ENCODE results near the gene ZBTB7C. TPM values are rescaled to one million over a fixed set of nuclear protein-coding genes. Genes with fewer than 3 reads are reported as not detected.
"Not testable (repeated sequence)": the region's sequence is repeated elsewhere in the genome, so short reads cannot be mapped to it uniquely, and the experiment has no call there.

The ZBTB7C gene
- total RNA-seq, 1 experiment from 2014 or later = 0.10 TPM

- Histone ChIP-seq H3K27me3 (no peaks in the 10 kb centered on the region), H3K4me3 (no peak overlapping the region), H3K36me3 (no peaks in the 10 kb centered on the region), H3K9me3 (no peaks in the 10 kb centered on the region)
- no peak for DNase-seq
Observed at GRCh38 chr18:48290162-48290926, 118.8 kb downstream of the ZBTB7C start.

GRCh38 chr18:48284743-48285142, 124.4 kb downstream of the ZBTB7C start:
- H3K36me3 ChIP-seq = no peaks in the 10 kb centered on the region
- no peak overlapping the region for H3K4me3 ChIP-seq
- H3K27me3 ChIP-seq = no peaks in the 10 kb centered on the region
- DNase-seq = no peak
- no peaks in the 10 kb centered on the region for H3K9me3 ChIP-seq

GRCh38 chr18:48284011-48284410, 125.2 kb downstream of the ZBTB7C start:
- not testable (repeated sequence) for H3K4me3 ChIP-seq, H3K9me3 ChIP-seq, H3K36me3 ChIP-seq, H3K27me3 ChIP-seq, DNase-seq

- H3K36me3 ChIP-seq, H3K9me3 ChIP-seq, H3K4me3 ChIP-seq, H3K27me3 ChIP-seq, DNase-seq: not testable (repeated sequence)
Observed at GRCh38 chr18:48281460-48281859, 127.7 kb downstream of the ZBTB7C start.

GRCh38 chr18:48279312-48279711, 129.9 kb downstream of the ZBTB7C start:
- H3K4me3 ChIP-seq = no peak overlapping the region
- DNase-seq = no peak
- H3K27me3 ChIP-seq = no peaks in the 10 kb centered on the region
- H3K9me3 ChIP-seq = no peaks in the 10 kb centered on the region
- no peaks in the 10 kb centered on the region for H3K36me3 ChIP-seq

- no peaks in the 10 kb centered on the region for H3K36me3 ChIP-seq
- DNase-seq = no peak
- H3K27me3 ChIP-seq = no peaks in the 10 kb centered on the region
- H3K9me3 ChIP-seq = no peaks in the 10 kb centered on the region
- no peak overlapping the region for H3K4me3 ChIP-seq
Observed at GRCh38 chr18:48278081-48278480, 131.1 kb downstream of the ZBTB7C start.

- Histone ChIP-seq H3K4me3 (no peak overlapping the region), H3K9me3 (no peaks in the 10 kb centered on the region), H3K27me3 (no peaks in the 10 kb centered on the region), H3K36me3 (no peaks in the 10 kb centered on the region)
- peak; percentile 15 for DNase-seq
Observed at GRCh38 chr18:48274301-48274700, 134.9 kb downstream of the ZBTB7C start.

- no peak for DNase-seq
- Histone ChIP-seq H3K4me3 (no peak overlapping the region), H3K36me3 (no peaks in the 10 kb centered on the region), H3K9me3 (no peaks in the 10 kb centered on the region), H3K27me3 (no peaks in the 10 kb centered on the region)
Observed at GRCh38 chr18:48270929-48271328, 138.3 kb downstream of the ZBTB7C start.

- H3K27me3 ChIP-seq = no peaks in the 10 kb centered on the region
- H3K36me3 ChIP-seq = no peaks in the 10 kb centered on the region
- no peak for DNase-seq
- no peaks in the 10 kb centered on the region for H3K9me3 ChIP-seq
- no peak overlapping the region for H3K4me3 ChIP-seq
Observed at GRCh38 chr18:48265328-48265727, 143.9 kb downstream of the ZBTB7C start.

GRCh38 chr18:48263914-48264902, 145.0 kb downstream of the ZBTB7C start:
- DNase-seq = no peak
- Histone ChIP-seq H3K4me3 (no peak overlapping the region), H3K36me3 (no peaks in the 10 kb centered on the region), H3K27me3 (no peaks in the 10 kb centered on the region), H3K9me3 (no peaks in the 10 kb centered on the region)

GRCh38 chr18:48263192-48263853, 145.9 kb downstream of the ZBTB7C start:
- DNase-seq = no peak
- Histone ChIP-seq H3K4me3 (no peak overlapping the region), H3K36me3 (no peaks in the 10 kb centered on the region), H3K27me3 (no peaks in the 10 kb centered on the region), H3K9me3 (no peaks in the 10 kb centered on the region)

- DNase-seq = no peak
- H3K9me3 ChIP-seq = peaks cover 5% of the 10 kb centered on the region
- H3K27me3 ChIP-seq = no peaks in the 10 kb centered on the region
- no peak overlapping the region for H3K4me3 ChIP-seq
- no peaks in the 10 kb centered on the region for H3K36me3 ChIP-seq
Observed at GRCh38 chr18:48260237-48260636, 148.9 kb downstream of the ZBTB7C start.

- Histone ChIP-seq H3K36me3 (no peaks in the 10 kb centered on the region), H3K27me3 (no peaks in the 10 kb centered on the region), H3K9me3 (peaks cover 5% of the 10 kb centered on the region), H3K4me3 (no peak overlapping the region)
- no peak for DNase-seq
Observed at GRCh38 chr18:48256848-48257247, 152.3 kb downstream of the ZBTB7C start.

GRCh38 chr18:48254077-48254602, 155.0 kb downstream of the ZBTB7C start:
- Histone ChIP-seq H3K36me3 (no peaks in the 10 kb centered on the region), H3K4me3 (no peak overlapping the region), H3K9me3 (peaks cover 5% of the 10 kb centered on the region), H3K27me3 (no peaks in the 10 kb centered on the region)
- DNase-seq = no peak

GRCh38 chr18:48252525-48252924, 156.7 kb downstream of the ZBTB7C start:
- Histone ChIP-seq H3K36me3 (no peaks in the 10 kb centered on the region), H3K4me3 (no peak overlapping the region), H3K27me3 (no peaks in the 10 kb centered on the region), H3K9me3 (peaks cover 5% of the 10 kb centered on the region)
- DNase-seq = no peak

GRCh38 chr18:48250918-48251317, 158.3 kb downstream of the ZBTB7C start:
- H3K27me3 ChIP-seq = no peaks in the 10 kb centered on the region
- no peak for DNase-seq
- H3K36me3 ChIP-seq = no peaks in the 10 kb centered on the region
- peaks cover 3% of the 10 kb centered on the region; the same call in 1 of the 2 replicates for H3K9me3 ChIP-seq
- H3K4me3 ChIP-seq = no peak overlapping the region
